Ishikawa (cell line): ENCODE results near the gene PFKFB1.

Experiments
- CEBPB ChIP-seq: IDR thresholded peaks from 2 replicates; pipeline ENCODE4 v1.6.1; 2012
- CREB1 ChIP-seq: IDR thresholded peaks from 2 replicates; pipeline ENCODE4 v1.6.1; 2012; ENCODE audit warnings: low read depth
- EGR1 ChIP-seq: IDR thresholded peaks from 2 replicates; pipeline ENCODE4 v1.6.1; 2012
- EP300 ChIP-seq: IDR thresholded peaks from 2 replicates; pipeline ENCODE4 v1.6.1; 2012; ENCODE audit warnings: borderline replicate concordance
- FOXM1 ChIP-seq: IDR thresholded peaks from 2 replicates; pipeline ENCODE4 v1.6.1; 2012; ENCODE audit warnings: low read depth, borderline replicate concordance
- NFIC ChIP-seq: IDR thresholded peaks from 2 replicates; pipeline ENCODE4 v1.6.1; 2012
- RAD21 ChIP-seq: IDR thresholded peaks from 2 replicates; pipeline ENCODE4 v1.6.1; 2012; ENCODE audit warnings: low read depth
- TAF1 ChIP-seq: IDR thresholded peaks from 2 replicates; pipeline ENCODE4 v1.6.1; 2012; ENCODE audit warnings: low read depth, mild to moderate bottlenecking
- TCF12 ChIP-seq: IDR thresholded peaks from 2 replicates; pipeline ENCODE4 v1.6.1; 2012; ENCODE audit warnings: low read depth
- TEAD4 ChIP-seq: IDR thresholded peaks from 2 replicates; pipeline ENCODE4 v1.6.1; 2012
- YY1 ChIP-seq: IDR thresholded peaks from 2 replicates; pipeline ENCODE4 v1.6.1; 2012; ENCODE audit warnings: low read depth
- ZBTB7A ChIP-seq: IDR thresholded peaks from 2 replicates; pipeline ENCODE4 v1.6.1; 2012; ENCODE audit warnings: low read depth
- TF ChIP-seq, protein P1 (sequence below): IDR thresholded peaks from 2 replicates; pipeline ENCODE4 v1.6.1; 2012
- TF ChIP-seq, protein P2 (sequence below): IDR thresholded peaks from 2 replicates; pipeline ENCODE4 v1.6.1; 2012; ENCODE audit warnings: low read depth, mild to moderate bottlenecking
- TF ChIP-seq, protein P3 (sequence below): IDR thresholded peaks from 2 replicates; pipeline ENCODE4 v1.6.1; 2012

Gene PFKFB1

DNA sequence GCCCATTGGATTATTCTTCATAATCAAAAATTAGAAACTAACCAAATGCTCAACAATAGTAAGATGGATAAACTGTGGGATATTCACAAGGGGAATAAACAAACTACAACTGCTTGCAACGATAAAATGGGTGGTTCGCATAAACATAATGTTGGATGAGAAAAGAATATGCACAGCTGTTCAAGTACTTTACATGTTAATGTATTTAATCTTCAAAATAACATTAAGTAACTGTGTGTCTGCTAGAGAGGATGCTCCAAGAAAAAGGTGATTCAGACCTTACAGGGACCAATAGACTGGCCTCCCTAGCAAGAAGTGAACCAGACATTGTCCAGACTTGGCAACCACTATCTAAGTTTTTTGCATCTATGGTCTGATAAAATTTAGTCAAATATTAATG is 2.3 kb downstream of the PFKFB1 start:
- TF ChIP-seq FOXM1 (no peak), CREB1 (no peak), EP300 (no peak), ZBTB7A (no peak), RAD21 (no peak), TAF1 (no peak), YY1 (no peak), TCF12 (no peak), NFIC (no peak), CEBPB (no peak), EGR1 (no peak)
- TF ChIP-seq, protein P1, sequence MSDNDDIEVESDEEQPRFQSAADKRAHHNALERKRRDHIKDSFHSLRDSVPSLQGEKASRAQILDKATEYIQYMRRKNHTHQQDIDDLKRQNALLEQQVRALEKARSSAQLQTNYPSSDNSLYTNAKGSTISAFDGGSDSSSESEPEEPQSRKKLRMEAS = no peak
- TF ChIP-seq, protein P2, sequence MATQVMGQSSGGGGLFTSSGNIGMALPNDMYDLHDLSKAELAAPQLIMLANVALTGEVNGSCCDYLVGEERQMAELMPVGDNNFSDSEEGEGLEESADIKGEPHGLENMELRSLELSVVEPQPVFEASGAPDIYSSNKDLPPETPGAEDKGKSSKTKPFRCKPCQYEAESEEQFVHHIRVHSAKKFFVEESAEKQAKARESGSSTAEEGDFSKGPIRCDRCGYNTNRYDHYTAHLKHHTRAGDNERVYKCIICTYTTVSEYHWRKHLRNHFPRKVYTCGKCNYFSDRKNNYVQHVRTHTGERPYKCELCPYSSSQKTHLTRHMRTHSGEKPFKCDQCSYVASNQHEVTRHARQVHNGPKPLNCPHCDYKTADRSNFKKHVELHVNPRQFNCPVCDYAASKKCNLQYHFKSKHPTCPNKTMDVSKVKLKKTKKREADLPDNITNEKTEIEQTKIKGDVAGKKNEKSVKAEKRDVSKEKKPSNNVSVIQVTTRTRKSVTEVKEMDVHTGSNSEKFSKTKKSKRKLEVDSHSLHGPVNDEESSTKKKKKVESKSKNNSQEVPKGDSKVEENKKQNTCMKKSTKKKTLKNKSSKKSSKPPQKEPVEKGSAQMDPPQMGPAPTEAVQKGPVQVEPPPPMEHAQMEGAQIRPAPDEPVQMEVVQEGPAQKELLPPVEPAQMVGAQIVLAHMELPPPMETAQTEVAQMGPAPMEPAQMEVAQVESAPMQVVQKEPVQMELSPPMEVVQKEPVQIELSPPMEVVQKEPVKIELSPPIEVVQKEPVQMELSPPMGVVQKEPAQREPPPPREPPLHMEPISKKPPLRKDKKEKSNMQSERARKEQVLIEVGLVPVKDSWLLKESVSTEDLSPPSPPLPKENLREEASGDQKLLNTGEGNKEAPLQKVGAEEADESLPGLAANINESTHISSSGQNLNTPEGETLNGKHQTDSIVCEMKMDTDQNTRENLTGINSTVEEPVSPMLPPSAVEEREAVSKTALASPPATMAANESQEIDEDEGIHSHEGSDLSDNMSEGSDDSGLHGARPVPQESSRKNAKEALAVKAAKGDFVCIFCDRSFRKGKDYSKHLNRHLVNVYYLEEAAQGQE = no peak
- TF ChIP-seq, protein P3, sequence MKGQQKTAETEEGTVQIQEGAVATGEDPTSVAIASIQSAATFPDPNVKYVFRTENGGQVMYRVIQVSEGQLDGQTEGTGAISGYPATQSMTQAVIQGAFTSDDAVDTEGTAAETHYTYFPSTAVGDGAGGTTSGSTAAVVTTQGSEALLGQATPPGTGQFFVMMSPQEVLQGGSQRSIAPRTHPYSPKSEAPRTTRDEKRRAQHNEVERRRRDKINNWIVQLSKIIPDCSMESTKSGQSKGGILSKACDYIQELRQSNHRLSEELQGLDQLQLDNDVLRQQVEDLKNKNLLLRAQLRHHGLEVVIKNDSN = no peak

DNA sequence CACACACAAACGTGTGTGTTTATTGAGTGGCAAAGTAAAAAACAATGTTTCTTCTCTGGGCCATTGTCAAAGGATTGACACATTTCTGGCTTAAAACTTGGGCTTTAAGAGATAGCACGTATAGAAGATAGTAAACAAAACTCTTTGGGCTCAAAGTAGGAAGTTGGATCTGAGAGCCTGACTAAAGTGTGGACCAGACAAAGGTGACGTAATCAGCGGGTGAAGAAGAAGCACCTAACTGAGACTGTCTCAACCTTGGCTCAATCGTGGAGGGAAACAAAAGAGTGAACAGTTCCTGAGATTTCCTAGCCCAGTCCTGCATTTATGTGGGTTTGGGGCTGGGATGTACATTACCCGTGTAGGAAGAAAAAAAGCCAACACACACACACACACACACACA is 13.7 kb downstream of the PFKFB1 start:
- TF ChIP-seq CREB1 (no peak), TEAD4 (no peak), TAF1 (no peak), CEBPB (no peak), YY1 (no peak), FOXM1 (no peak), ZBTB7A (no peak), RAD21 (no peak), EP300 (no peak), EGR1 (no peak), TCF12 (no peak)
- TF ChIP-seq, protein P3 = no peak
- TF ChIP-seq, protein P2 = no peak
- TF ChIP-seq, protein P1 = no peak

DNA sequence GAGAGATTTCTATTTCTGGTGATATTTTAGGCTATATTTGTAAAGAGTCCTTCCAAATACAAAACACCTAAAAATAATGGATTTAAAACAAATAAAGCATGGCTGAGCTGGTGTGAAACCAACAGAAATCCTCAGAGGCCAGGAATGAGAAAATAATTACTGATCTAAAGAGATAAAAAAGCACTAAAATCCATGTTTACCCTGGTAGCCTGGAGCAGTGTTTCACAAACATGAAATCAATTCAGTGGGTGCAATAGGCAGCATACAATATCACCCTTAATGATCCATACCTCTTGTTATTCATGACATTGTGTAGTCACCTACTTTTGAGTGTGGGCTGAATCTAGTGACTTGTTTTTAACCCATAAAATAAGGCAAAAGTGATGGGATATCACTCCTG is 14.6 kb downstream of the PFKFB1 start:
- no peak for TF ChIP-seq TAF1
- TF ChIP-seq EGR1 = no peak
- TF ChIP-seq, protein P1 = no peak
- TF ChIP-seq TEAD4 = no peak
- no peak for TF ChIP-seq FOXM1
- TF ChIP-seq, protein P3 = no peak
- TF ChIP-seq YY1 = no peak
- TF ChIP-seq RAD21 = no peak
- TF ChIP-seq CREB1 = no peak

DNA sequence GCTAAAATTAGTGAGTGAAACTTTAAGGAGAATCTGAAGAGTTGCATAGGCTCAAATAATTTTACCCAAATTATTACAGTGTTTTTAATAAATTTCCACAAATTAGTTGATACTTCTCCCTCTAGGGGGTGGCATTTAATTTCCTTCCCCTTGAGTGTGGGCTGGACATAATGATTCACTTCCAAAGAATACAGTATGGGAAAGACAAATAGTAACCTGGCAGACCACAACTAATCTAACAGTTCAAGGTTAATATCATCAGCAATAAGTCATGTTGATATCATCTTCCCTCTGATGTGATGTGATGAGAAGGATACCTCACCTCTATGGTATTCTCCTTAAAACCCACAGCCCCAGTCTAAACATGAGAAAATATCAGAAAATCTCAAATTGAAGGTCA is 15.5 kb downstream of the PFKFB1 start:
- no peak for TF ChIP-seq FOXM1
- no peak for TF ChIP-seq TAF1
- TF ChIP-seq YY1 = no peak
- TF ChIP-seq EP300 = no peak
- TF ChIP-seq NFIC = no peak
- TF ChIP-seq TEAD4 = no peak
- TF ChIP-seq, protein P1 = no peak
- no peak for TF ChIP-seq TCF12
- TF ChIP-seq RAD21 = no peak
- TF ChIP-seq CREB1 = no peak

DNA sequence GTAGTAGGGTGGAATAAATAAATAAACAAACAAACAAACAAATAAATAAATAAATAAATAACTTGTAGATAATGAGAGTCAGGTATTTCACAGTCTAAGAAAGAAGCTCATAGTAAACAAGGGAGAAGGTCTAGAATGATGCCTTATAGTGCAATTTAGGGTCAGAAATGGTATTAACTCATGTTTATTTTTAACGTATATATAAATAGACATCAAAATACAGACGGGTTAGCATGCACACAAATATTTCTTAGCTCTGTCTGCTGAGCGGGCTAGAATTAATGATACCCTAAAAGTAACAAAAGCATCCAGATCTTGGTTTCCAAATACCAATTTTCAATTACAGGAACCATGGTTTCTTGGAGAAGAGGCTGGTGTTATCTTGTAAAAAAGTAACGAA is 16.6 kb downstream of the PFKFB1 start:
- TF ChIP-seq TAF1 (no peak), TCF12 (no peak), TEAD4 (no peak), CREB1 (no peak), EGR1 (no peak), RAD21 (no peak)
- TF ChIP-seq, protein P2 = no peak
- TF ChIP-seq, protein P3 = no peak
